HG03354 (cell line): ENCODE data around the gene MYLK2.

Source experiments
- ATAC-seq: cut with Tn5 transposase; IDR thresholded peaks from one replicate; pipeline ENCODE4 v1.9.1; 2021; ENCODE audit warnings: mild to moderate bottlenecking; ENCODE audit not compliant: unreplicated experiment, poor library complexity, severe bottlenecking

The MYLK2 gene

DNA sequence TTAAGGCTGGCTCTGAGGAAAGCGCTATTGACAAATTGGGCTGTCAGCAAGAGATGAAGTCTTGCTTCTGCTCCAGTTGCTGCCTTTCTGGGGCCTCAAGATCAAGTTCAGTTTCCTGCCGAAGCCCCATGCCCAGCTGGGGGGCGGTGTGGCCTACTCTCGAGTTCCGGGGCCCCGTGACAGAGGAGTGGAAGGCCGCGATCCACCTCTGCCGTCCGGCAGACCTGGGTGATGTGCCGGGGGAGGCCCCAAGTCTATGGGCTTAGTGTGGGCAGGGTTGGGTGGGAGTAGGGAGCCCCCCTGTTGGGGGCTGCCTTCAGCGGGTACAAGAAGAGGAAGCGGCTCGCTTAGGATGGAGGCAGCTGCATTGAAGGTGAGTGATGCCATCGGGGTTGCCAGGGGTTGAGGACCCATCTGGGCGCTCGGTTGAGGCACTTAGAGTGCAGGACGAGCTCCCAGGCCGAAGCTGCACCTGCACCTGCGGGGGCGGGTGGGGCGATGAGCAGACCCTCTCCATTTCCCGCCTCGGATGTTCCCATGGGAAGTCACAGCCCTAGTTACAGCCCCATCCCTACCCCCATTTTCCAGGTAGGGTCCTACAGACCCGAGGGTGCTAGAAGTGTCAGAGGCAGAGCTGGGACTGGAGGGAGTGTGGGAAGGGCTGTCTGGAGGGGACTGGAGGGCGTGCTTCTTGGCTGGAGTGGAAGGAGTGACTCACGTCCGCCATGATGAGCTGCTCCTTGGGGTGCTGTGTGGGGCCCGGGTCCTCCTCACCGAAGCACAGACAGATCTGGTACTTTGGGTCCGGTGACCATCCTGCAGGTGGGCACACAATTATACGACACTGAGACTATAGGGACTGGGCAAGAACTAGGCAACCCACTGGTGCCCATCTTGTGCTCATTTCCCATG lies 29.2 kb downstream of the MYLK2 start:
- no peak for ATAC-seq

DNA sequence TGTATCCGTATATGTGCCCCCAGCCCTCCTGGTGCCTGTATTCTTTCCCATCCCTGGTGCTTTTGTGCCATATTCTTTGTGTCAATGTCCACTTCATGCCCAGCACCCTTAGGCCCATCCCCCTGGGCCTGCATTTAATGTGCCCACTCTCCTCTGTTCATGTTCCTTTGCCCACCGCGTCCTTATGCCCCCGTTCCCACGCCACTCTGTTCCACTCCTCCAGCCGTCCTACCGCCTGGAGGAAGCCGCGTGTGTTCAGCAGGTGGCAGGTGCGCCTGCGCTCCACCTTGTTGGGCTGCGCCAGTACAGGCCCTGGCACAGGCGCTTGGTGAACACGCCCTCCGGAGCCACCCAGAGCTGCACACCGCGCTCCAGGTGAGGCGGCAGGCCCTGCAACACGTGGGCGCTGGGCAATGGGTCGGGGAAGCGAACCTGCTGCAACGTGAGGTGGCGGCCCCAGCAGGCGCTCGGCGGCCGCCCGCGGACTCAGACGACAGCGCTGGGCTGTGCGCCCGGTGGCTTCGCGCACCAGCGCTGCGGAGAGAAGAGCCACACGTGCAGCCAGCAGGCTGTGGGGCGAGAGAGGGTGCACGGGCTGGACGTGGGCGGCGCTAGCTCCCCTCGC lies 30.3 kb downstream of the MYLK2 start:
- no peak for ATAC-seq

DNA sequence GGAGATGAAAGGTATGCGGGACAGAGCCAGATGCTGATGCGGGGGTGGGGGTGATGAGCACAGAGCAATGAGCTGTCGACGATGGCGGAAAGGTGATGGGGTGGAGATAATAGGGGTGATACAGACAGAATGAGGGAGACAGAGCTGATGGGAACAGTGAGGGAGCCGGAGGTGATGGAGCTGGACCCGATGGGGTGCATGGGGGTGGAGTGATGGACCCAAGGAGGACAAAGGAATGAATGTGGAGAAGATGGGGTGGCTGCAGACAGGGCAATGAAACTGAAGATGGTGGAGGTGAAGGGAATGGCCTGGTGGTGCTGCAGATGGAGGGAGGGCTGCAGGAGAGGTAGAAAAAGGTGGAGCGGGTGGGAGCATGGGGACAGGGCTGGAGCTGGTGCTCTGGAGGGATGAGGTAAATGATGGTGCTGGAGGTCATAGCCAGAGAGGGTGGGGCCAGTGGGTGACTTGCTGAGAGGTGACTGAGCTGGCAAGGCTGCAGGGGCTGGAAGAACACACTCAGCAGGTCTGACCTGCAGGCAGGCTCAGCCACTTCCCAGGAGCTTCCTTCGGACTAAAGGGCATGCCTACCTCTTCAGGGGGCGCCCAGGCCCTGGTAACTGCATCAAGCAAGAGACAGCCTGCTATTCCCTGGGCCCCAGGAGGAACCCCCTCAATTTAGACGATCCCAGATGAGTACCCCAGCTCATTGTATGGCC lies 32.2 kb downstream of the MYLK2 start:
- no peak for ATAC-seq

DNA sequence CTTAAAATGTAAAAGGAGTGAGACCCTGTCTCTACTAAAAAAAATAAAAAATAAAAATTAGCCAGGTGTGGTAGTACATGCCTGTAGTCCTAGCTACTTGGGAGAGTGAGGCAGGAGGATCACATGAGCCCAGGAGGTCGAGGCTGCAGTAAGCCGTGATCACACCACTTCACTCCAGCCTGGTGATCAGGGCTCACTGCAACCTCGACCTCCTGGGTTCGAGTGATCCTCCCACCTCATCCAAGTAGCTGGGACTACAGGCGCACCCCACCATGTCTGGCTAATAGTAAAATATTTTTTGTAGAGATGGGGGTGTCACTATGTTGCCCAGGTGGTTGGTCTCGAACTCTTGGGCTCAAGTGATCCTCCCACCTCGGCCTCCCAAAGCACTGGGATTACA lies 34.3 kb downstream of the MYLK2 start:
- no peak for ATAC-seq

GRCh38 chr20:31856516-31856915 lies 37.4 kb downstream of the MYLK2 start:
- ATAC-seq: no peak

DNA sequence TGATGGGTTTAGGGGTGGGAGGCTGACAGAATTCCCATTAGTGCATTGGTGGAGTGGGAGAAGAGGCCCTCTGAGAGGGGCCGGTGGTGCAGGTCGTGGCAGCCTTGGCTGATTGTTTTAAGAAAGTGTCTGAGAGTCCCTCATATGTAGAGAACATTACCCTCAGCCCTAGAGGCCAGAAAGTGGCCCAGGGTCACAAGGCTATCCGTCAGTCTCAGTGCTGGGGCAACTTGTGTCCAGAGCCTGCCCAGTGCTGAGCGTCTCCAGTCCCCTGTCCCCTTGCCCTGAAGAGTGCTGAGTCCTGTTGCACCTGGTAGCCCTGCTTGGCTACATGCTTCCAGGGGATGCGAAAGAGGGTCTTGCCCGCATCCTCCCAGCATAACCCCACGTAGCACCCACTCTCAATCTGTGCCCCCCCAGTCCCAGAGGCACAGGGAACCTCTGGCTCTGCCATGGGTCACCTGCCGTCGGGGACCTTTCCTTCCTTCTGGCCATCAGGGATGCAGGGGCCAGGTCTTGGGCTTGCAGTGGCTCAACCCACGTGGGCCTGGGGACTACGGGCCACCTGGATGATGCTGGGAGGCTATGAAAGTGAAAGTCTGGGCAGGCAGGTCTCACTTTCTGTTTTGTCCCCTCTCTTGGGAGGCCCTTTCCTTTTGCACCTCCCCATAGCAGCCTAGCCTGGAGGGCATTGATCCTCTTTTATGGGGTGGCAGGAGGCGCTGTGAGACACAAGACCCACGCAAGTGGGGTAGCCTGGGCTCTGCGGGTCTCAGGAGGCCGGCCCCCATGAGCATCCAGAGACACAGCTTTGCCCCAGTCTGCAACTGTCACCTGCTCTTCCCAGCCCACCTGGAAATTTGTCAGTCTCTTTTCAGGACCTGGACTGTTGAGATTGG lies 39.0 kb downstream of the MYLK2 start:
- ATAC-seq: peak; percentile 78

- no peak for ATAC-seq
Measured at GRCh38 chr20:31858760-31859083, 39.6 kb downstream of the MYLK2 start.

- no peak for ATAC-seq
Measured at GRCh38 chr20:31859266-31859997, 40.3 kb downstream of the MYLK2 start.

- no peak for ATAC-seq
Measured at GRCh38 chr20:31859998-31860380, 40.8 kb downstream of the MYLK2 start.

DNA sequence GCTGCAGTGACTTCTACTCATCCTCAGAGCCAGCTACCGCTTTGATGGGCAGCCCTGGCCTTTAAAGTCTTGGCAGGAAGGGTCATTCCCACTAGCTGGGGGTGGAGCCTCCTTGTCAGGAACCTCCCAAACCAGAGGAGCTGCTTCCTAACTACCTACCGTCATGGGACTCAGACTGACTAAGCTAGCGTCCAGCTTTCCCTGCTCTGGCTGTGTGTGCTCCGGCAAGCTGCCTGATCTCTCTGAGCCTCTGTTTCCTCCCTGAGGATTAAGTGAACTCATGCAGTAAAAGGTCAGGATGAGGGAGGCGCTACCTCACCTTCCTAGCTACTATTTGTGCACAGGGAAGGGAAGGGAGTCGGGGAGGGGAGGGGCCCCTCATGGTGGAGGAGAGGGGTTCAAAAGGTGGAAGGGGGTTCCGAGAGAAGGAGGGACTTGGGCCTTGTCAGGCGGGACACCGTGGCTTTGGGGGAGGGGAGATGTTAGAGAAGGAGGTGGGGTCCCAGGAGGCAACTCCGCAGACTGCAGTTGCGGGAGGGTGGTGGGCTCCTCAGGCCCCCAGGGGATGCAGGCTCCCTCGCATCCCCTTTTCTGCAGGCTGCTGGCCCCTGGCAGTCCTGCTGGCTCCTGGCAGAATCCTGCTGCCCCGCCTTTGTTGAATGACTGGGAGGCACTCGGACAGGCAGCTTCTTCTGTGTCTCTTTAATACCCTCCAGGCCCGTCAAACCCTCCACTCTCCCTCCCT lies 41.4 kb downstream of the MYLK2 start:
- no peak for ATAC-seq

DNA sequence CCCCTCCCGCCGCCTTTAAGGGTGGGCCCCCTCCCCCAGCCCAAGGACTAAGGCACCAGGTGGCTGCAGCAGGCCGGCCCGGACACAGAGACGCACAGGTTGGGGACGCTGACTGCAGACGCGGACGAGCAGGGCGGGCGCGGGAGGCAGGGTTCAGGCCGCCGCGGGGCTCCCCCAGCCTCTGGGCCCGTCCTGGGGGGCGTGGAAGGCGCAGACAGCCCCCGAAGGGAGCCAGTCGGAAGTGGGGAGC lies 41.9 kb downstream of the MYLK2 start:
- ATAC-seq: peak; percentile 29

- peak; percentile 67 for ATAC-seq
Measured at GRCh38 chr20:31861385-31862156, 42.4 kb downstream of the MYLK2 start.

GRCh38 chr20:31862157-31862470 lies 43.0 kb downstream of the MYLK2 start:
- no peak for ATAC-seq

GRCh38 chr20:31862506-31862905 lies 43.4 kb downstream of the MYLK2 start:
- no peak for ATAC-seq

GRCh38 chr20:31863296-31864085 lies 44.3 kb downstream of the MYLK2 start:
- ATAC-seq: no peak

DNA sequence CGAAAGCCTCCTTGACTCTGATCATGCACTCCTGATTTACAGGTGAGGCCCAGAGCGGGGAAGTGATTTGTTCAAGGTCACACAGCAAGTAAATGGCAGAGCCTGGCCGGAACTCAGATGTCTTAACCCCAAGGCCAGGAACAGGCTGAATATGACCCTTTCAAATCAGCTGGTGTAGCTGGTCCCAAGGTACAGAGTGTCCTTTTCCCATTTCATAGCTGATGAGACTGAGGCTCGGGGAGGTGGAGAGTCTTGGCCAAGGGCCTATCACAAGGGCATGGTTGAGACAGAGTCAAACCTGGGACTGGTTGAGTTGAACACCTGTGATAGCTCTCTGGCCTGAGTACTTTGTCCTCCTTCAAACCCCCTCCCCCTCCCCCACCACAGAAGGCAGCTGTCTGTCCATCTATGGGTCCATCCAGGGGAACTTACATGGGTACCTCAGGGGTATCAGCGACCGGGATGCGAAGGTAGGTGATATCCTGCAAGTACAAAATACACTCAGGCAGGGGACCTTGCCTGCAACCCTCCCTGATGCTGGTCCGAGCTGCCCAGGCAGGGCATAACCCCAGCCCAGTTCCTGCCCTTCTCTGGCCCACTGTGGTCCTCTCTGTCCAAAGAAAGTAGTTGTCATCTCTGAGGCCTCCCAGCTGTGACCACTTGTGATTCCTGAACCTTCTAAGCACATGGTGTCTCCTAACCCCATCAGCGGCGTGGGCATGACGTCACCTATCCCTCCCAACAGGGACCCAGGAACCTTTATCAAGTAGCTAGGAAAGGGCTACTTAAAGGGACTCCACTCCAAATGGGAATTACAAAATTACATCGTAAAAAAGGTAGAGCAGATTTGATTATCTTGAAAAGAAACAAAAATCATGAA lies 45.6 kb downstream of the MYLK2 start:
- ATAC-seq: no peak

DNA sequence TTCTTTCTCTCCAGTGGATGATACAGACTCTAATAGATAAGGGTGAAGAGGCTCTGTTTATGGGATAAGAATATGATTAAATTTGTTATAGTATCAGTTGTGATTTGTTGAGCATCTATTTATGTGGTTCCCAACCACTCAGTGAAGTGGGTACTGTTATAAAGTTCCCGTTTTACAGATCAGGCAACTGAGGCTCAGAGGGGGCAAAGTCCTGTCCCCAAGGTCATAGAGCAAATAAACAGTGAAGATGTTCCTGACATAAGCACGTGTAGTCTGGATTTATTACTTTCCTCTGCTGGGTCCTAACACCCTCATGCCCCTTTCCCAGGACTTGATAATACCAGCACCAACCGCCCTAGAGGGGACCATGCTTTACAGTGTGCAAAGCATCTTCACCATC lies 47.1 kb downstream of the MYLK2 start:
- no peak for ATAC-seq
